ENCODE results near the gene CSMD2.

GRCh38 chr1:34005309-34005708, 159.7 kb downstream of the CSMD2 start:
- TF ChIP-seq ARNTL (CRISPR knock-in tag; IDR thresholded peaks at IDR 0.05; ENCODE audit: borderline replicate concordance, low read depth) (no peak), ESRRG (CRISPR knock-in tag; IDR thresholded peaks at IDR 0.05) (no peak), GLIS3 (CRISPR knock-in tag; IDR thresholded peaks at IDR 0.05) (no peak), OSR1 (CRISPR knock-in tag; IDR thresholded peaks at IDR 0.05) (no peak), TOX (CRISPR knock-in tag; IDR thresholded peaks at IDR 0.05; ENCODE audit: borderline replicate concordance) (no peak), PPARA (CRISPR knock-in tag; IDR thresholded peaks at IDR 0.05; ENCODE audit: borderline replicate concordance) (no peak), RARB (CRISPR knock-in tag; IDR thresholded peaks at IDR 0.05) (no peak), ZFP3 (CRISPR knock-in tag; IDR thresholded peaks at IDR 0.05) (no peak)
- TF ChIP-seq, protein P1, sequence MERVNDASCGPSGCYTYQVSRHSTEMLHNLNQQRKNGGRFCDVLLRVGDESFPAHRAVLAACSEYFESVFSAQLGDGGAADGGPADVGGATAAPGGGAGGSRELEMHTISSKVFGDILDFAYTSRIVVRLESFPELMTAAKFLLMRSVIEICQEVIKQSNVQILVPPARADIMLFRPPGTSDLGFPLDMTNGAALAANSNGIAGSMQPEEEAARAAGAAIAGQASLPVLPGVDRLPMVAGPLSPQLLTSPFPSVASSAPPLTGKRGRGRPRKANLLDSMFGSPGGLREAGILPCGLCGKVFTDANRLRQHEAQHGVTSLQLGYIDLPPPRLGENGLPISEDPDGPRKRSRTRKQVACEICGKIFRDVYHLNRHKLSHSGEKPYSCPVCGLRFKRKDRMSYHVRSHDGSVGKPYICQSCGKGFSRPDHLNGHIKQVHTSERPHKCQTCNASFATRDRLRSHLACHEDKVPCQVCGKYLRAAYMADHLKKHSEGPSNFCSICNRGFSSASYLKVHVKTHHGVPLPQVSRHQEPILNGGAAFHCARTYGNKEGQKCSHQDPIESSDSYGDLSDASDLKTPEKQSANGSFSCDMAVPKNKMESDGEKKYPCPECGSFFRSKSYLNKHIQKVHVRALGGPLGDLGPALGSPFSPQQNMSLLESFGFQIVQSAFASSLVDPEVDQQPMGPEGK (CRISPR knock-in tag; IDR thresholded peaks at IDR 0.05; ENCODE audit: borderline replicate concordance), result no peak
- TF ChIP-seq, protein P2, sequence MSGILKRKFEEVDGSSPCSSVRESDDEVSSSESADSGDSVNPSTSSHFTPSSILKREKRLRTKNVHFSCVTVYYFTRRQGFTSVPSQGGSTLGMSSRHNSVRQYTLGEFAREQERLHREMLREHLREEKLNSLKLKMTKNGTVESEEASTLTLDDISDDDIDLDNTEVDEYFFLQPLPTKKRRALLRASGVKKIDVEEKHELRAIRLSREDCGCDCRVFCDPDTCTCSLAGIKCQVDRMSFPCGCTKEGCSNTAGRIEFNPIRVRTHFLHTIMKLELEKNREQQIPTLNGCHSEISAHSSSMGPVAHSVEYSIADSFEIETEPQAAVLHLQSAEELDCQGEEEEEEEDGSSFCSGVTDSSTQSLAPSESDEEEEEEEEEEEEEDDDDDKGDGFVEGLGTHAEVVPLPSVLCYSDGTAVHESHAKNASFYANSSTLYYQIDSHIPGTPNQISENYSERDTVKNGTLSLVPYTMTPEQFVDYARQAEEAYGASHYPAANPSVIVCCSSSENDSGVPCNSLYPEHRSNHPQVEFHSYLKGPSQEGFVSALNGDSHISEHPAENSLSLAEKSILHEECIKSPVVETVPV (CRISPR knock-in tag; IDR thresholded peaks at IDR 0.05), result no peak

Data from SK-N-SH treated with all-trans-retinoic acid at 6 μM for 48 hours (cell line).